ENCODE results near the gene TRIP6.

TRIP6 gene

DNA sequence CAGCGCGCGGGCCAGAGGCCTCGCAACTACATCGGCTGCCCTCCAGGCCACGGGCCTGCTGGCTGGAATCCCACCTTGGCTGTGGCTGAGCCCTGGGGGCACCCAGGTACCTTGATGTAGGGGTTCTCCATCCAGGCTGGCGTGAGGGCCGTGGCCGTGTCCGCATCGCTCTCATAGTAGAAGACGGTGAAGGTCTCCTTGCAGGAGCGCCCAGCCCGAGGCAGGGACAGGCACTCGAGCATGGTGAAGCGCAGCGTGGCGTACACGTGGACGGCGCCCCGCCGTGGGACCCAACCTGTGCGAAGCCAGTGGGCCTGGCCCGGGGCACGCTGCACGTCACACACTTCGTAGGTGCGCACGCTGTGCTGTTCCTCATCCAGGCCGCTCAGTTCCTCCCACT, 43.7 kb upstream of the TRIP6 start:
- TF ChIP-seq, protein P1, sequence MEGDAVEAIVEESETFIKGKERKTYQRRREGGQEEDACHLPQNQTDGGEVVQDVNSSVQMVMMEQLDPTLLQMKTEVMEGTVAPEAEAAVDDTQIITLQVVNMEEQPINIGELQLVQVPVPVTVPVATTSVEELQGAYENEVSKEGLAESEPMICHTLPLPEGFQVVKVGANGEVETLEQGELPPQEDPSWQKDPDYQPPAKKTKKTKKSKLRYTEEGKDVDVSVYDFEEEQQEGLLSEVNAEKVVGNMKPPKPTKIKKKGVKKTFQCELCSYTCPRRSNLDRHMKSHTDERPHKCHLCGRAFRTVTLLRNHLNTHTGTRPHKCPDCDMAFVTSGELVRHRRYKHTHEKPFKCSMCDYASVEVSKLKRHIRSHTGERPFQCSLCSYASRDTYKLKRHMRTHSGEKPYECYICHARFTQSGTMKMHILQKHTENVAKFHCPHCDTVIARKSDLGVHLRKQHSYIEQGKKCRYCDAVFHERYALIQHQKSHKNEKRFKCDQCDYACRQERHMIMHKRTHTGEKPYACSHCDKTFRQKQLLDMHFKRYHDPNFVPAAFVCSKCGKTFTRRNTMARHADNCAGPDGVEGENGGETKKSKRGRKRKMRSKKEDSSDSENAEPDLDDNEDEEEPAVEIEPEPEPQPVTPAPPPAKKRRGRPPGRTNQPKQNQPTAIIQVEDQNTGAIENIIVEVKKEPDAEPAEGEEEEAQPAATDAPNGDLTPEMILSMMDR (IDR thresholded peaks at IDR 0.05; ENCODE audit: control insufficient read depth, insufficient read depth, low read depth, low read length, missing control alignments) = no peak
- no peak overlapping the region for H3K4me3 ChIP-seq (ENCODE audit: control insufficient read depth, low read depth, low read length)
- DNase-seq (ENCODE audit: low read depth) = no peak

DNA sequence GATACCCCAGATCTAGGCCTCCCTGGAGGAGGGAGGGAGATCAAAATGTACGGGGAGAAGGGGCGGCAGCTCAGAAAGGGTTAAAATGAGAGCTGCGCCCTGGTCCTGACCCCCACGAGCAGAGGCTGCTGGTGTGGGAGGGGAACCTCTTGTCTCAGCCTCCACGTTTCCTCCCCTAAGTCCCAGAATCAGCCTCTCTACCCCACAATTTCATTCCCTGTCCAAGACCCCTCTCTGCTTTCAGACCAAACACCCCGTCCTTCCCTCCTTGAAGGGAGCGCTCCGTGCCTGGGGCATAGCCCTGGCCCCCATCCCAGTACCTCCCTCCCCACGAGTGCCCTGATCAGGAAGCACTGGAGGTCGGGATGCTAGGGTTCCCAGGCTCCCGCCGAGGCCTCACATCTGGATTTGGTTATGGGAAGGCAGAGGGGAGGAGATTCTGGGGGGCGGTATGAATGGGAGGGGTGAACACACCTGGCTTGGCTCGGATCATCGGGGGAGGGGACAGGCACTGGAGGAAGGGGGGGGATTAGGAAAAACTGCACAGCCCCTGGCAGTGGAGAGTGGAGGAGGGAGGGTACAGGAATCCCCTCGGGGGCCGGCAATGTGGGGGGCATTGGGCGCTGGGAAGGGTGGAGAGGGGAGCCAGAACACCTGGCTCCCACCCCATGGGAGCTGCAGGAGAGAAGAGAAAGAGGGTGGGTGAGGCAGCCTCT, 42.5 kb upstream of the TRIP6 start:
- TF ChIP-seq, protein P1 (IDR thresholded peaks at IDR 0.05; ENCODE audit: control insufficient read depth, insufficient read depth, low read depth, low read length, missing control alignments) = no peak
- H3K4me3 ChIP-seq (ENCODE audit: control insufficient read depth, low read depth, low read length) = peak overlapping the region; percentile 93
- DNase-seq (ENCODE audit: low read depth) = no peak

DNA sequence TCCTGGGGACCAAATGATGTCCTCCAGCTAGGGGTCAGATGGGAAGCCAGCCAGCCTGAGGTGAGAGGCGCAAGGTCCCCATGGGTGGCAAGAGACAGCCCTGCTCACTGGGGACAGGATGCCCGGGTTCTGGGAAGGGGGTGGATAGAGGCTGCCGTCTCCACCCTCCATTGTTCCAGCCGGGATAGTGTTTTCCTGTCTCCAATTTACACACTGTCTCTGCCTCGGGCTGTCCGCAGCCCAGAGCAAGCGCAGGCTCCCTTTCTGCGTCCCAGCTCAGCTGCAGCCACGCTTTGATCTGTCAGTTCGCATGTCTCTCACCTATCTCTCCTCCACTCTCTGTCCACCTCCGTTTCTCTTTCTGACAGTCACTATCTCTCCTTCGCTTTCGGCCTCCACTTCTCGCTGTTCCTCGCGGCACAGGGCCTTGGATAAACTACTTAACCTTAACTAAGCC, 41.9 kb upstream of the TRIP6 start:
- TF ChIP-seq, protein P1 (IDR thresholded peaks at IDR 0.05; ENCODE audit: control insufficient read depth, insufficient read depth, low read depth, low read length, missing control alignments) = no peak
- no peak for DNase-seq (ENCODE audit: low read depth)
- H3K4me3 ChIP-seq (ENCODE audit: control insufficient read depth, low read depth, low read length) = peak overlapping the region; percentile 93

DNA sequence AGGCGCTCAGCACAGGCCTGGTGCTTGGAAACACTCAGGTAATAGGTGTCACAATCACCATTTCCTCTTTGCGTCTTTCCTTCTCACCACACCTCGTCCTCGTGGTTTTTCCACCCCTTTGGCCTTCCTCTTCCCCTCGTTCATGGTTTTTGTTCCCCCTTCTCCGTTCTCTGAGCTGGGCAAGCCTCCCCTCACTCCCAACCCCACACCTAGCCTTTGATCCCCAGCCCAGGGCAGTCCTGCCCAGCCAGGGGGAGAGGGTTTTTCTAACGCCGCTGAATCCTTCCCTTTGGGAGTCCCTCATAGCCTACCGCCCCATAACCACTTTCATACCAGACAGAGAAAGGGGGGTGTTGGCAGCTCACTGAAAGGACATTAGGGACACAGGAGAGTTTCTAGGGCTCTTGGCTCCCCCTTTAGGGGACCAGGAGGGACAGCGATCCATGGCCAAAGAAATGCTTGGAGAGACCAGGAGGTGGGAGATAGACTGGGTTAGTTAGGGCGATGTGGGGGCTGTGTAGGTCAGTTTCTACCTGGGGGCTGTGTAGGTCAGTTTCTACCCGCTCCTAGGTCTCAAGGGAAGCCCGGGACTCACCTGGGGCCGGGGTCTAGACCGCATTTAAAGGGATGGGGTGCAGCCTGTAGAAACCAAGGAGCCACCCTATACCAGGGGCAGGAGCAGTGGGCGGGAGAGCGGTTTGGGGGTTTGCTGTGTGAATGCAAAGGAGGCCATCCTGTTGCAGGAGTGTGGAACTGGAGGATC, 41.3 kb upstream of the TRIP6 start:
- TF ChIP-seq, protein P1 (IDR thresholded peaks at IDR 0.05; ENCODE audit: control insufficient read depth, insufficient read depth, low read depth, low read length, missing control alignments) = peak; percentile 60
- DNase-seq (ENCODE audit: low read depth) = peak; percentile 25
- peak overlapping the region; percentile 93 for H3K4me3 ChIP-seq (ENCODE audit: control insufficient read depth, low read depth, low read length)

DNA sequence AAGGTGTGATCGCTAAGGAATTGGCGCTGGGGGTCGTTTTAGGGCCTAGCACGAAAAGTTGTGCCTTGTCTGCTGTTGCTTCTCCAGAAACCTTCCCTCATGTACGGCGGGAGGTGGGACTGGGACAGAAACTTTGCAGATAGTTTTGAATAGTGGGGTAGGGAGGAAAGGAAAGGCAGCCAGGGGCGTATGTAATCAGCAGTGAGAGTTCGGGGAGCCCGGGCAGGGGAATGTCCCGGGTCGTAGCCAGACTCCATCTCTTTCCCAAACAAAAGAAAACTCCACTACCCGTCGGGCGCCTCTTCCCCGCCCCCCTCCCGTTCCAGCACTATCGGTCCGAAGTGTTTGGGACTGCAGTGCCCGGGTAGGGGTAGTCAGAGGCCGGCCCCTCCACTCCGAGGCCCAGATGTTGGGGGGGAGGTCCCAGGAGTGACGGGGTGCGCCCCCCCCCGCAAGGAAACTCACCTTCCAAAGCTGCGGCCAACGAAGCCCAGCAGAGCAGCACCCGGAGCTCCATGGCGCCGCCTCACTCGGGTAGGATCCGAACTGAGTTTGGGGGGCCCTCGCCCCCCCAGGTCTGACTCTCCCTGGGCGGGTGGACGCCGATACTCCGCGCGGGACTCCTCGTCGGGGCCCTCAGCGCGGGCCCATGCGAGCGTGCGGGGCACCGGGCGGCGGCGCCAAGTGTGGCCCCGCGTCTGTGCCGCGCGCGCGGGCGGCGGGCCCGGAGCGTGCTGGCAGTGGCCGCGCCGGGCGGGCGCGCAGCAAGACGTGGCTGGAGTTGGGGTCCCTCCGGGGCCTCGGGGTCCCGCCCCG, 40.5 kb upstream of the TRIP6 start:
- DNase-seq (ENCODE audit: low read depth) = no peak
- peak overlapping the region; percentile 93 for H3K4me3 ChIP-seq (ENCODE audit: control insufficient read depth, low read depth, low read length)
- TF ChIP-seq, protein P1 (IDR thresholded peaks at IDR 0.05; ENCODE audit: control insufficient read depth, insufficient read depth, low read depth, low read length, missing control alignments) = no peak

Measured in AG09309 (cell line).